HepG2 (cell line): ENCODE data around the gene SH2D3A. TPM values are rescaled to one million over a fixed set of nuclear protein-coding genes. Genes with fewer than 3 reads are reported as not detected.
A peak's percentile ranks its signal among the peaks of the same experiment; 100 is the strongest.

Source experiments
- DMAP1 ChIP-seq: IDR thresholded peaks from 2 replicates; pipeline ENCODE4 v1.6.1; 2016
- ELF3 ChIP-seq: IDR thresholded peaks from 2 replicates; pipeline ENCODE4 v1.6.1; 2016; ENCODE audit warnings: missing genetic modification reagents, missing compliant biosample characterization
- FOSL2 ChIP-seq: sonication (generic); formaldehyde crosslinking; IDR thresholded peaks from 2 replicates; pipeline ENCODE4 v1.4.0; 2020; ENCODE audit warnings: missing genetic modification reagents
- FOXO1 ChIP-seq: sonication (generic); formaldehyde crosslinking; IDR thresholded peaks from 2 replicates; pipeline ENCODE4 v1.4.0; 2020; ENCODE audit warnings: missing genetic modification reagents
- GATAD2A ChIP-seq: IDR thresholded peaks from 2 replicates; pipeline ENCODE4 v1.6.1; 2016
- HOXA3 ChIP-seq: sonication (generic); formaldehyde crosslinking; IDR thresholded peaks from 2 replicates; pipeline ENCODE4 v1.5.0; 2020; ENCODE audit warnings: missing genetic modification reagents
- KDM2A ChIP-seq: sonication (generic); formaldehyde crosslinking; IDR thresholded peaks from 2 replicates; pipeline ENCODE4 v1.4.0; 2020; ENCODE audit warnings: low read depth, missing genetic modification reagents, borderline replicate concordance
- NFKB2 ChIP-seq: sonication (generic); formaldehyde crosslinking; IDR thresholded peaks from 2 replicates; pipeline ENCODE4 v1.4.0; 2020; ENCODE audit warnings: missing genetic modification reagents, borderline replicate concordance
- NR2F6 ChIP-seq, 2 experiments: IDR thresholded peaks; 2 replicates each; pipeline ENCODE4 v1.6.1; 2016; ENCODE audit warnings: antibody characterized with exemption in 1 of 2, mild to moderate bottlenecking in 1 of 2
- POLR2G ChIP-seq: fragments of 200-400 bp; formaldehyde crosslinking; IDR thresholded peaks from 2 replicates; pipeline ENCODE4 v1.6.1; 2018; ENCODE audit warnings: mild to moderate bottlenecking, low read depth, low read length, moderate library complexity
- SALL1 ChIP-seq: sonication (generic); formaldehyde crosslinking; IDR thresholded peaks from 2 replicates; pipeline ENCODE4 v1.8.0; 2022; ENCODE audit warnings: mild to moderate bottlenecking, missing genetic modification reagents
- SMC3 ChIP-seq: IDR thresholded peaks from 2 replicates; pipeline ENCODE4 v1.6.1; 2011; ENCODE audit warnings: low read length, improper control_type of control experiment
- SOX5 ChIP-seq: IDR thresholded peaks from 2 replicates; pipeline ENCODE4 v1.6.1; 2016; ENCODE audit warnings: borderline replicate concordance
- XRCC5 ChIP-seq: fragments of 200-400 bp; formaldehyde crosslinking; optimal IDR thresholded peaks from 2 replicates; pipeline ENCODE3; 2017; ENCODE audit warnings: mild to moderate bottlenecking, low read length
- YY1 ChIP-seq: IDR thresholded peaks from 2 replicates; pipeline ENCODE4 v1.6.1; 2011; ENCODE audit warnings: low read length, low read depth, moderate library complexity, mild to moderate bottlenecking; ENCODE audit not compliant: insufficient read depth, insufficient replicate concordance
- ZFY ChIP-seq: sonication (generic); formaldehyde crosslinking; IDR thresholded peaks from 2 replicates; pipeline ENCODE4 v1.4.0; 2020; ENCODE audit warnings: missing genetic modification reagents
- ZKSCAN5 ChIP-seq: sonication (generic); formaldehyde crosslinking; IDR thresholded peaks from 2 replicates; pipeline ENCODE4 v1.5.1; 2020; ENCODE audit warnings: mild to moderate bottlenecking, missing genetic modification reagents
- ZKSCAN8 ChIP-seq: IDR thresholded peaks from 2 replicates; pipeline ENCODE4 v1.6.1; 2016; ENCODE audit warnings: borderline replicate concordance, missing genetic modification reagents, missing compliant biosample characterization
- ZNF331 ChIP-seq: sonication (generic); formaldehyde crosslinking; IDR thresholded peaks from 2 replicates; pipeline ENCODE4 v1.4.0; 2020; ENCODE audit warnings: missing genetic modification reagents
- ZNF563 ChIP-seq: sonication (generic); formaldehyde crosslinking; IDR thresholded peaks from 2 replicates; pipeline ENCODE4 v1.8.0; 2022; ENCODE audit warnings: mild to moderate bottlenecking, moderate library complexity, missing genetic modification reagents
- ZSCAN21 ChIP-seq: sonication (generic); formaldehyde crosslinking; IDR thresholded peaks from 2 replicates; pipeline ENCODE4 v1.8.0; 2022; ENCODE audit warnings: mild to moderate bottlenecking, missing genetic modification reagents, moderate library complexity, borderline replicate concordance
- polyA plus RNA-seq, 8 experiments: library from polyadenylated mRNA; depleted of rRNA in 3 of 8; stranded (reverse) in 7 of 8; unstranded in 1 of 8; fragments of >200 nt; fragmentation: Illumina TruSeq in 4 of 8; extraction: Trizol in 4 of 8; gene quantifications; 2 replicates each; pipeline versions ENCODE4 v1.2.1 to v1.2.3, GENCODE V29; 2011 to 2016; ENCODE audit warnings: low read depth in 4 of 8, missing spikeins in 1 of 8, mixed read lengths in 1 of 8; ENCODE audit not compliant: insufficient read depth in 1 of 8
- total RNA-seq, 5 experiments: library from RNA; depleted of rRNA; stranded (reverse); fragments of >200 nt; fragmentation: Illumina TruSeq; extraction: Trizol; gene quantifications; 2 replicates each; pipeline ENCODE4 v1.2.3, GENCODE V29; 2016; ENCODE audit warnings: low read depth in 1 of 5
- TF ChIP-seq, protein P1 (sequence below): sonication (generic); formaldehyde crosslinking; IDR thresholded peaks from 2 replicates; pipeline ENCODE4 v1.5.1; 2020; ENCODE audit warnings: mild to moderate bottlenecking, missing genetic modification reagents
- TF ChIP-seq, protein P2 (sequence below): IDR thresholded peaks from 2 replicates; pipeline ENCODE4 v1.6.1; 2012; ENCODE audit warnings: inconsistent platforms
- TF ChIP-seq, protein P3 (sequence below): sonication (generic); formaldehyde crosslinking; IDR thresholded peaks from 2 replicates; pipeline ENCODE4 v1.4.0; 2020; ENCODE audit warnings: mild to moderate bottlenecking, missing genetic modification reagents

Gene SH2D3A
- total and polyA plus RNA-seq, 2 of the 13 experiments (the other 11 are each of a cell fraction or from before 2014, with no cell fraction given), result 1.0 to 2.2 TPM

DNA sequence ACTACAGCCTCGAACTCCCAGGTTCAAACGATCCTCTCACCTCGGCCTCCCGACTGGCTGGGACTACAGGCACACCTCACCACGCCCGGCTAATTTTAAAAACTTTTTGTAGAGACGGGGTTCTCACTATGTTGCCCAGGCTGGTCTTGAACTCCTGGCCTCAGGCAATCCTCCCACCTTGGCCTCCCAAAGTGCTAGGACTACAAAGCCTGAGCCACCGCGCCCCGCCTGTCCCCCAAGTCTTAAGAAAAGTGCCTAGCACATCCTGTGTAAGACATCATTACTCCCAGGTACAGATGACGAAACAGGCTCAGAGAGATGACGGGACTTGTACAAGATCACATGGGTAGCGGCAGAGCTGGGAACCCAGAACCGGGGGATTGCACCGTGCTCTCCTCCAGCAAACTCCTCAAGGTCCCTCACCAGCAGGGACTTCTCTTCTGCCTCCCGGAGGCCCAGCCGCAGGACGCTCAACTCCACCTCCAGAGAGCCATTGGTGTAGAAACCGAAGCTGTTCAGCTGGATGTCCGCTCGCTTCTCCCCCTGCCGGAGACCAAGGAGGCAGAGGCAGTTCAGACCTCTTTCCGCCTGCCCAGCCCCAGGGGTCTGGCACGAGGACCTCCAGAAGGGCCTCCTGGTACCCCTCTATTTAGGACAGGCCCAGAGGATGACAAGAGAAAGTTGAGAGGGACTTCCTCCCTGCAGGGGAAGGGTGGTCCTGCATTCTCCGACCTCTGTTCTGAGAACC is 30.9 kb downstream of the SH2D3A start (continued):
- TF ChIP-seq ELF3 (CRISPR knock-in tag) (peak; percentile 46; the same call in 1 of the 2 replicates), SMC3 (peak; percentile 50), POLR2G (peak; percentile 35; the same call in 1 of the 2 replicates), NR2F6 (IDR thresholded peaks at IDR 0.05) (0 out of 2 replicates have a peak, but pooled peaks have one; percentile 16), NR2F6 (CRISPR knock-in tag; IDR thresholded peaks at IDR 0.05) (peak; percentile 24; the same call in 1 of the 2 replicates), HOXA3 (CRISPR knock-in tag) (peak; percentile 30; the same call in 1 of the 2 replicates), ZFY (peak; percentile 25; the same call in 1 of the 2 replicates), KDM2A (peak; percentile 52; the same call in 1 of the 2 replicates), DMAP1 (CRISPR knock-in tag) (0 out of 2 replicates have a peak, but pooled peaks have one; percentile 3), ZNF331 (CRISPR knock-in tag) (peak; percentile 47), ZSCAN21 (CRISPR knock-in tag) (peak; percentile 56; the same call in 1 of the 2 replicates), SALL1 (CRISPR knock-in tag) (peak; percentile 27; the same call in 1 of the 2 replicates), ZKSCAN8 (peak; percentile 28; the same call in 1 of the 2 replicates), YY1 (peak; percentile 35), FOXO1 (CRISPR knock-in tag) (peak; percentile 39; the same call in 1 of the 2 replicates), ZNF563 (CRISPR knock-in tag) (0 out of 2 replicates have a peak, but pooled peaks have one; percentile 64), ZKSCAN5 (peak; percentile 74), FOSL2 (CRISPR knock-in tag) (peak; percentile 31; the same call in 1 of the 2 replicates), XRCC5 (peak; percentile 82), GATAD2A (CRISPR knock-in tag) (peak; percentile 64), SOX5 (peak; percentile 32; the same call in 1 of the 2 replicates), NFKB2 (CRISPR knock-in tag) (0 out of 2 replicates have a peak, but pooled peaks have one; percentile 49)
- TF ChIP-seq, protein P1, sequence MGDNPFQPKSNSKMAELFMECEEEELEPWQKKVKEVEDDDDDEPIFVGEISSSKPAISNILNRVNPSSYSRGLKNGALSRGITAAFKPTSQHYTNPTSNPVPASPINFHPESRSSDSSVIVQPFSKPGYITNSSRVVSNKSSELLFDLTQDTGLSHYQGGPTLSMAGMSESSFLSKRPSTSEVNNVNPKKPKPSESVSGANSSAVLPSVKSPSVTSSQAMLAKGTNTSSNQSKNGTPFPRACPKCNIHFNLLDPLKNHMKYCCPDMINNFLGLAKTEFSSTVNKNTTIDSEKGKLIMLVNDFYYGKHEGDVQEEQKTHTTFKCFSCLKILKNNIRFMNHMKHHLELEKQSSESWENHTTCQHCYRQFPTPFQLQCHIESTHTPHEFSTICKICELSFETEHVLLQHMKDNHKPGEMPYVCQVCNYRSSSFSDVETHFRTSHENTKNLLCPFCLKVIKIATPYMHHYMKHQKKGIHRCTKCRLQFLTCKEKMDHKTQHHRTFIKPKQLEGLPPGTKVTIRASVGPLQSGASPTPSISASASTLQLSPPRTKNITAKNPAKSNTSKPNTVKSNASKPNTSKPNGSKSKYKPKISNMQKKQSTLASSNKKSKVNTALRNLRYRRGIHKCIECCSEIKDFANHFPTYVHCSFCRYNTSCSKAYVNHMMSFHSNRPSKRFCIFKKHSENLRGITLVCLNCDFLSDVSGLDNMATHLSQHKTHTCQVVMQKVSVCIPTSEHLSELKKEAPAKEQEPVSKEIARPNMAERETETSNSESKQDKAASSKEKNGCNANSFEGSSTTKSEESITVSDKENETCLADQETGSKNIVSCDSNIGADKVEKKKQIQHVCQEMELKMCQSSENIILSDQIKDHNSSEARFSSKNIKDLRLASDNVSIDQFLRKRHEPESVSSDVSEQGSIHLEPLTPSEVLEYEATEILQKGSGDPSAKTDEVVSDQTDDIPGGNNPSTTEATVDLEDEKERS (CRISPR knock-in tag), result 0 out of 2 replicates have a peak, but pooled peaks have one; percentile 26
- TF ChIP-seq, protein P2, sequence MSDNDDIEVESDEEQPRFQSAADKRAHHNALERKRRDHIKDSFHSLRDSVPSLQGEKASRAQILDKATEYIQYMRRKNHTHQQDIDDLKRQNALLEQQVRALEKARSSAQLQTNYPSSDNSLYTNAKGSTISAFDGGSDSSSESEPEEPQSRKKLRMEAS, result 0 out of 2 replicates have a peak, but pooled peaks have one; percentile 30
- TF ChIP-seq, protein P3, sequence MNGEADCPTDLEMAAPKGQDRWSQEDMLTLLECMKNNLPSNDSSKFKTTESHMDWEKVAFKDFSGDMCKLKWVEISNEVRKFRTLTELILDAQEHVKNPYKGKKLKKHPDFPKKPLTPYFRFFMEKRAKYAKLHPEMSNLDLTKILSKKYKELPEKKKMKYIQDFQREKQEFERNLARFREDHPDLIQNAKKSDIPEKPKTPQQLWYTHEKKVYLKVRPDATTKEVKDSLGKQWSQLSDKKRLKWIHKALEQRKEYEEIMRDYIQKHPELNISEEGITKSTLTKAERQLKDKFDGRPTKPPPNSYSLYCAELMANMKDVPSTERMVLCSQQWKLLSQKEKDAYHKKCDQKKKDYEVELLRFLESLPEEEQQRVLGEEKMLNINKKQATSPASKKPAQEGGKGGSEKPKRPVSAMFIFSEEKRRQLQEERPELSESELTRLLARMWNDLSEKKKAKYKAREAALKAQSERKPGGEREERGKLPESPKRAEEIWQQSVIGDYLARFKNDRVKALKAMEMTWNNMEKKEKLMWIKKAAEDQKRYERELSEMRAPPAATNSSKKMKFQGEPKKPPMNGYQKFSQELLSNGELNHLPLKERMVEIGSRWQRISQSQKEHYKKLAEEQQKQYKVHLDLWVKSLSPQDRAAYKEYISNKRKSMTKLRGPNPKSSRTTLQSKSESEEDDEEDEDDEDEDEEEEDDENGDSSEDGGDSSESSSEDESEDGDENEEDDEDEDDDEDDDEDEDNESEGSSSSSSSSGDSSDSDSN (CRISPR knock-in tag), result peak; percentile 69
